Small intestine (tissue), 7 donors: ENCODE data around the gene WDR70. TPM values are rescaled to one million over a fixed set of nuclear protein-coding genes. Genes with fewer than 3 reads are reported as not detected.

Source experiments
- DNase-seq, 2 donors: peaks; one replicate each; pipeline versions ENCODE4 v3.0.0 to v3.0.0-alpha.2; 2013
- FAIRE-seq: peaks from 2 replicates; lab custom pipeline; 2012; peaks lifted over from hg19 to GRCh38; lab: Jason Lieb, UNC
- H3K27ac ChIP-seq, 3 donors: one replicate each; pipeline ENCODE4 v1.5.1; 2013; ENCODE audit warnings: low read length in 2 of 3, mild to moderate bottlenecking in 2 of 3, control low read depth in 1 of 3, inconsistent platforms in 1 of 3, low read depth in 1 of 3, moderate library complexity in 1 of 3
- H3K27me3 ChIP-seq, 3 donors: one replicate each; pipeline ENCODE4 v1.6.1; 2013; ENCODE audit warnings: low read length in 3 of 3, inconsistent platforms in 1 of 3; ENCODE audit not compliant: control insufficient read depth in 3 of 3, insufficient read depth in 3 of 3
- H3K36me3 ChIP-seq, 3 donors: one replicate each; pipeline ENCODE4 v1.6.1; 2013; ENCODE audit warnings: low read length in 3 of 3, inconsistent platforms in 1 of 3, low read depth in 1 of 3, mild to moderate bottlenecking in 1 of 3, moderate library complexity in 1 of 3; ENCODE audit not compliant: control insufficient read depth in 3 of 3, insufficient read depth in 2 of 3
- H3K4me1 ChIP-seq, 3 donors: one replicate each; pipeline ENCODE4 v1.6.1; 2013; ENCODE audit warnings: low read length in 2 of 3, inconsistent platforms in 1 of 3, low read depth in 1 of 3, mild to moderate bottlenecking in 1 of 3, moderate library complexity in 1 of 3; ENCODE audit not compliant: control insufficient read depth in 3 of 3, insufficient read depth in 2 of 3
- H3K4me3 ChIP-seq, 3 donors: one replicate each; pipeline ENCODE4 v1.5.1; 2013; ENCODE audit warnings: low read length in 3 of 3, control low read depth in 1 of 3, inconsistent platforms in 1 of 3, low read depth in 1 of 3, mild to moderate bottlenecking in 1 of 3, moderate library complexity in 1 of 3
- H3K9me3 ChIP-seq, 2 donors: one replicate each; pipeline ENCODE4 v1.6.1; 2013; ENCODE audit warnings: low read depth in 1 of 2, low read length in 1 of 2; ENCODE audit not compliant: control insufficient read depth in 2 of 2, insufficient read depth in 1 of 2
- WGBS, 3 donors: extraction: QIAGEN DNeasy Blood & Tissue Kit; methylation state at CpG; one replicate each; pipeline ENCODE4 v1.1.7; 2013; 5-methylcytosine and 5-hydroxymethylcytosine counted together
- polyA plus RNA-seq, 4 donors: library from polyadenylated mRNA; stranded (reverse) in 3 of 4; unstranded in 1 of 4; fragments of 200-250 nt in 3 of 4; fragments of 120-200 nt in 1 of 4; gene quantifications; one replicate each; pipeline versions ENCODE4 v1.2.1 to v1.2.3, GENCODE V29; 2013
- donor health status: healthy with polysubstance abuse.
- donor health status: control.
- donor health status: control.
- donor health status: Bipolar disorder and iron deficiency.
- donor health status: healthy.

WDR70 gene
- polyA plus RNA-seq, 4 donors: 13.2 to 24.6 (median 15.8) TPM

- Histone ChIP-seq H3K4me3 (no peak overlapping the region), H3K4me1 (no peaks in the 10 kb centered on the region), H3K9me3 (peaks cover 0 to 6% of the 10 kb centered on the region in 2 donors), H3K27ac (no peak overlapping the region), H3K36me3 (no peaks in the 10 kb centered on the region), H3K27me3 (no peaks in the 10 kb centered on the region)
- FAIRE-seq: no peak
- WGBS, 3 donors: 89 to 94% (median 93%) methylated on average over 5 of the region's 5 CpGs
- DNase-seq: peak in 1 of 2 donors; percentile 7
These were observed 317.3 kb downstream of the WDR70 start for GRCh38 chr5:37696190-37697021.

- Histone ChIP-seq H3K4me1 (no peaks in the 10 kb centered on the region), H3K27me3 (no peaks in the 10 kb centered on the region), H3K36me3 (no peaks in the 10 kb centered on the region), H3K4me3 (no peak overlapping the region), H3K9me3 (no peaks in the 10 kb centered on the region), H3K27ac (no peak overlapping the region)
- no peak for FAIRE-seq
- WGBS, 3 donors: 46 to 50% (median 48%) methylated on average over 2 of the region's 2 CpGs
- no peak for DNase-seq
These were observed 322.8 kb downstream of the WDR70 start for GRCh38 chr5:37701868-37702267.

DNA sequence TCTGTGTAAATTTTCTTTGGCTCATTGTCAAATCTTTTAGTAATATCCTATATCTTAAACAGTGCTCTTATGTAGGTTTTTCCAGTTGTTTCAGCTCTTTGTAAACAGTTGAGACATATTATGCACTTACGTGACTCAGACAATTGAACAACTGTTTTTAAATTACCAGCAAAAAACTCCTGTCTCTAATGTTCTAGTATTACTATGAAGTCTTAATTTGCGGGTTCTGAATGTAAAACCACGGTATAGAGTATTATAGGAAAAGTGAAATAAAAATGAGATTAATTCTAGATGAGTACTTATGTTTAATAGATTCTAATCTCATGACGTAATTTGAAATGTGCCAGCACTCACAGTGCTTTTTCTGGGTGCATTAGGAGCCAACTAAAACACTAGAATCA, 324.7 kb downstream of the WDR70 start:
- no peak overlapping the region for H3K27ac ChIP-seq
- WGBS, 3 donors: 84 to 95% (median 93%) methylated on average over 4 of the region's 4 CpGs
- H3K4me3 ChIP-seq: no peak overlapping the region
- DNase-seq (no peak), FAIRE-seq (no peak)
- no peaks in the 10 kb centered on the region for H3K27me3 ChIP-seq
- H3K4me1 ChIP-seq: no peaks in the 10 kb centered on the region
- H3K36me3 ChIP-seq: no peaks in the 10 kb centered on the region
- no peaks in the 10 kb centered on the region for H3K9me3 ChIP-seq

DNA sequence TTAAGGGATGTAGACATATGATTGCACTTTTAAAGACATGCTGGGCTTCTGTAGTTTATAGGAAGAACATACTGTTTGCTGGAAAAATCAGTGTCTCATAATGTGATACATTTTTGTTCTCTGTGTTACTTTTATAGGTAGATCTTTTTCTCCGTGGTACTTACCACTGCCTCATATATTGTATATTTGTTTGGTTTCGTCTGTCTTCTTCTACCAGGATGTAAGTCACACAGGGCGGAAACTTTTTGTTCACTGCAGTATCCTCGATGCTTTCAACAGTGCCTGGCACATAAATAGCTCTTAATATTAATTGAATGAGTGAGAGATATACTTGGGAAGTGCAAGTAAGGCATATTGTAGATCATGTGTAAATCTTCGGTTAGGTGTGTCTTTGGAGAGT, 325.3 kb downstream of the WDR70 start:
- Histone ChIP-seq H3K36me3 (no peaks in the 10 kb centered on the region), H3K9me3 (no peaks in the 10 kb centered on the region), H3K27me3 (no peaks in the 10 kb centered on the region), H3K27ac (no peak overlapping the region), H3K4me1 (no peaks in the 10 kb centered on the region), H3K4me3 (no peak overlapping the region)
- FAIRE-seq (no peak), DNase-seq (no peak)
- WGBS, 3 donors: 89 to 92% (median 90%) methylated on average over 5 of the region's 5 CpGs

DNA sequence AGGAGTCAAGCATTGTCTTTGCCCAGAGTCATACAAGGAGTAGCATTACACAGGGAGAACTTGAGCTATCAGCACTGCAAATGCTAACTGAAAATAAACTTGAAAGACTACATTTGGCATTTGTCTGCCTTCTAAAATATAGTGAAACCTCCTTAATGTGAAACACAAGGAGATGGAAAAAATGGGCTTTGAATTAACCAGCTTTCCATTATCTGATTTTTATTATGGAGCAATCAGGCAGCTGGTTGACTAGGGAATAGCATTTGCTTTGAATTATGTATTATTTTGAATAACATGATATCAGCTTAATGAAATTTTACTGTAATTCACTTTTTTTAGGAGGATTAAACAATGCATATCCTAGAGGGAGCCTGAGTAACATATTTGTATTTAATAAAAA, 329.9 kb downstream of the WDR70 start:
- H3K4me1 ChIP-seq: no peaks in the 10 kb centered on the region
- H3K27me3 ChIP-seq: no peaks in the 10 kb centered on the region
- H3K4me3 ChIP-seq: no peak overlapping the region
- DNase-seq: no peak
- FAIRE-seq: no peak
- peaks cover 0 to 2% (median 0%) of the 10 kb centered on the region in 3 donors for H3K36me3 ChIP-seq
- H3K27ac ChIP-seq: no peak overlapping the region
- H3K9me3 ChIP-seq: no peaks in the 10 kb centered on the region

GRCh38 chr5:37710965-37711364, 331.8 kb downstream of the WDR70 start:
- Histone ChIP-seq H3K27ac (no peak overlapping the region), H3K36me3 (peaks cover 0 to 2% (median 0%) of the 10 kb centered on the region in 3 donors), H3K4me3 (no peak overlapping the region), H3K27me3 (no peaks in the 10 kb centered on the region), H3K4me1 (no peaks in the 10 kb centered on the region), H3K9me3 (no peaks in the 10 kb centered on the region)
- WGBS, 3 donors: 84 to 95% (median 90%) methylated on average over 2 of the region's 2 CpGs
- DNase-seq (no peak), FAIRE-seq (no peak)

- Histone ChIP-seq H3K27ac (no peak overlapping the region), H3K4me1 (peaks cover 0 to 9% (median 0%) of the 10 kb centered on the region in 3 donors), H3K9me3 (no peaks in the 10 kb centered on the region), H3K27me3 (no peaks in the 10 kb centered on the region), H3K36me3 (peaks cover 0 to 2% (median 0%) of the 10 kb centered on the region in 3 donors), H3K4me3 (no peak overlapping the region)
- FAIRE-seq (no peak), DNase-seq (no peak)
- WGBS, 3 donors: 81 to 84% (median 83%) methylated on average over 7 of the region's 7 CpGs
These were observed 333.6 kb downstream of the WDR70 start for GRCh38 chr5:37712750-37713149.

DNA sequence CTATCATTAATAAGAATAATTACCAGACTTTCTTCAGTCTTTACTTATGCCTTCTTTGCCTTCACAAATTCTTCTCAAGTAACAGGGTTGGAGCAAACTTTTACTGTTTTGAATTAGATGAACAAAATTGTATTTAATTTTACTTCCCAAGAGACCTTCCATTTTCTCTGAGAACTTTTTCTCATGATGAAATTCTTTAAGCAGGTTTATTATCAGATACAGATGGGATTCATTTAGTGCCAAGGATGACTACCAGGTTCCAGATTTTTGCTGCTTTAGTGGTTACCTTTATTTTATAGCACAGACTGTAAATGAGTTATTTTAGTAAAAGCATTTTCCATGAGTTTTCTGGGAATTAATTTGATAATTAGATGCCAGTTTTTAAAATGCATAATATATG, 335.6 kb downstream of the WDR70 start:
- Histone ChIP-seq H3K4me1 (peaks cover 3 to 22% (median 4%) of the 10 kb centered on the region in 3 donors), H3K27ac (no peak overlapping the region), H3K36me3 (no peaks in the 10 kb centered on the region), H3K9me3 (no peaks in the 10 kb centered on the region), H3K27me3 (no peaks in the 10 kb centered on the region), H3K4me3 (no peak overlapping the region)
- FAIRE-seq (no peak), DNase-seq (no peak)

DNA sequence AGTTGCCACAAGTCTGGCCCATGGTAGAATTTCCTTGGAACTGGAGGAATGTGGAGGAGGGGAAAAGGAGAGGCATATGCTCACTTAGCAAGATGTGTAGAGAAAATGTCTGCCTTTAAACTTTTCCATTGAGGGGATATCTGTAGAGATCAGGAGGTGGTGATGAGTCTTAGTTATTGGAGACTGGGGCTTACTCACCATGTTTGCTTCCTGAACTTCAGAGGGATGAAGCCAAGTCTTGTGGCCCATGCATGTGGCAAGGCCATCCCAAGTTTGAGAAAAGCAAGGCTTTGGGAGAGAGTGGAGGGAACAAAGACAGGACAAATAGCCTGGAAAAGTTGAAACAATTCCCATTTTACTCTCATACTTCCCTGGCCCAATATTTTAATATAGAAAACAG, 336.2 kb downstream of the WDR70 start:
- FAIRE-seq (no peak), DNase-seq (no peak)
- Histone ChIP-seq H3K36me3 (no peaks in the 10 kb centered on the region), H3K27me3 (no peaks in the 10 kb centered on the region), H3K4me3 (no peak overlapping the region), H3K9me3 (no peaks in the 10 kb centered on the region), H3K4me1 (peaks cover 3 to 22% (median 4%) of the 10 kb centered on the region in 3 donors), H3K27ac (no peak overlapping the region)
